Natural killer cell (primary cell): ENCODE results near the gene KBTBD7. TPM values are rescaled to one million over a fixed set of nuclear protein-coding genes. Genes with fewer than 3 reads are reported as not detected.

ENCODE experiments used
- ATAC-seq, 3 donors: fragments of 150-1000 bp in 2 of 3; fragments of 200-7000 bp in 1 of 3; cut with Tn5 transposase; 1 replicate in 1 of 3; 2 replicates in 2 of 3; pipeline ENCODE4 v1.10.0; 2021; ENCODE audit warnings: mild to moderate bottlenecking in 2 of 3, moderate library complexity in 2 of 3
- DNase-seq, 2 donors: peaks; one replicate each; pipeline versions ENCODE4 v3.0.0 to v3.0.0-alpha.2; 2013 to 2021; ENCODE audit warnings: mixed read lengths in 1 of 2
- H3K27ac ChIP-seq: one replicate; pipeline ENCODE4 v1.5.1; 2013; ENCODE audit warnings: mild to moderate bottlenecking, low read length
- H3K27me3 ChIP-seq: one replicate; pipeline ENCODE4 v1.6.1; 2013; ENCODE audit warnings: low read length; ENCODE audit not compliant: control insufficient read depth, insufficient read depth
- H3K36me3 ChIP-seq: one replicate; pipeline ENCODE4 v1.6.1; 2013; ENCODE audit warnings: low read length; ENCODE audit not compliant: control insufficient read depth, insufficient read depth
- H3K4me1 ChIP-seq: one replicate; pipeline ENCODE4 v1.6.1; 2013; ENCODE audit warnings: low read length; ENCODE audit not compliant: control insufficient read depth, insufficient read depth
- H3K4me3 ChIP-seq: one replicate; pipeline ENCODE4 v1.5.1; 2013; ENCODE audit warnings: low read length
- H3K9me3 ChIP-seq: one replicate; pipeline ENCODE4 v1.6.1; 2013; ENCODE audit warnings: low read length; ENCODE audit not compliant: control insufficient read depth, insufficient read depth
- H3K27ac Mint-ChIP-seq, 2 donors: one replicate each; pipeline ENCODE4 v1.8.0; 2022; ENCODE audit warnings: mild to moderate bottlenecking in 2 of 2, mixed read lengths in 2 of 2, moderate library complexity in 1 of 2
- H3K27me3 Mint-ChIP-seq, 2 donors: one replicate each; pipeline ENCODE4 v1.8.0; 2022; ENCODE audit warnings: low read depth in 2 of 2, mixed read lengths in 2 of 2
- H3K36me3 Mint-ChIP-seq: one replicate; pipeline ENCODE4 v1.8.0; 2022; ENCODE audit warnings: mixed read lengths
- H3K4me1 Mint-ChIP-seq, 2 donors: one replicate each; pipeline ENCODE4 v1.8.0; 2022; ENCODE audit warnings: mixed read lengths in 2 of 2
- H3K4me3 Mint-ChIP-seq: one replicate; pipeline ENCODE4 v1.8.0; 2022; ENCODE audit warnings: mild to moderate bottlenecking, moderate library complexity, mixed read lengths
- H3K9me3 Mint-ChIP-seq, 2 donors: one replicate each; pipeline ENCODE4 v1.8.0; 2022; ENCODE audit warnings: mixed read lengths in 2 of 2
- CTCF ChIP-seq: fragments of 200-600 bp; IDR thresholded peaks from one replicate; pipeline ENCODE4 v1.8.0; 2022; ENCODE audit warnings: antibody characterized with exemption
- WGBS: methylation state at CpG from one replicate; pipeline ENCODE4 v1.1.7; 2013; ENCODE audit warnings: missing lambda C conversion rate; ENCODE audit not compliant: insufficient coverage; 5-methylcytosine and 5-hydroxymethylcytosine counted together
- intact Hi-C: fragments of 100-400 bp; cut with micrococcal nuclease; formaldehyde crosslinking; loops from one replicate; pipeline ENCODE4 v1.14.2; 2022
- total RNA-seq, 4 donors: library from RNA; stranded (reverse); fragments of 120-200 nt in 1 of 4; gene quantifications; one replicate each; pipeline versions ENCODE4 v1.2.3 to v1.2.4, GENCODE V29; 2013 to 2022

Gene KBTBD7
- total RNA-seq, 3 donors from 2014 or later (not counting 1 experiment from before 2014, with no cell fraction given), result 2.1 to 4.1 (median 3.8) TPM

DNA sequence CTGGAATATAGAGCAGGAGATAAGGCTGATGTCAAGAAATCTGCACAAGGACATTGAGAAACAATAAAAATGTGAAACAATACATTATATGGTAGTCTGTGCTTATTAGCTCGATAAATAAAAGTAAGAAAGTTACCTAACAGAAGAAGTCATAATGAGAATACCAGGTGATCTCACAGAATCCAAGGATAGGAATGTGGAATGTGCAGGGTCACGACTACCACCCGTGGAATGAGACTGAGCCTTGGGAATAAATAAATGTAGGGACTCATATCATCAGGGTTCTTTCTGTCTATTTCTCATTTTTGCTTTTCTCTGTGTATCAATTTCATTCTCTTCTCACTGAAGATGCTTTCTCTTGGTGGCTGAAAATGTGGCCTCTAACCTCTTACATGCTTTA lies 26.0 kb upstream of the KBTBD7 start:
- Mint-ChIP-seq H3K4me1 (no peaks in the 10 kb centered on the region), H3K36me3 (no peaks in the 10 kb centered on the region), H3K27me3 (no peaks in the 10 kb centered on the region), H3K27ac (no peak overlapping the region), H3K4me3 (no peak overlapping the region), H3K9me3 (no peaks in the 10 kb centered on the region)
- Histone ChIP-seq H3K27me3 (no peaks in the 10 kb centered on the region), H3K36me3 (peaks cover 7% of the 10 kb centered on the region), H3K27ac (no peak overlapping the region), H3K4me3 (no peak overlapping the region), H3K9me3 (no peaks in the 10 kb centered on the region), H3K4me1 (no peaks in the 10 kb centered on the region)
- intact Hi-C loops, result no loop called here
- DNase-seq, result no peak
- no peak for TF ChIP-seq CTCF
- no peak for ATAC-seq
- WGBS, result 92% methylated on average over 3 of the region's 3 CpGs

- intact Hi-C loops, result no loop called here
- Mint-ChIP-seq H3K36me3 (no peaks in the 10 kb centered on the region), H3K4me3 (no peak overlapping the region), H3K27ac (no peak overlapping the region), H3K4me1 (no peaks in the 10 kb centered on the region), H3K27me3 (no peaks in the 10 kb centered on the region), H3K9me3 (peaks cover 0 to 2% of the 10 kb centered on the region in 2 donors)
- DNase-seq (no peak), ATAC-seq (no peak)
- Histone ChIP-seq H3K9me3 (no peaks in the 10 kb centered on the region), H3K4me1 (no peaks in the 10 kb centered on the region), H3K4me3 (no peak overlapping the region), H3K27me3 (no peaks in the 10 kb centered on the region), H3K27ac (no peak overlapping the region), H3K36me3 (peaks cover 4% of the 10 kb centered on the region)
- no peak for TF ChIP-seq CTCF
These were observed 21.8 kb upstream of the KBTBD7 start for GRCh38 chr13:41216160-41216559.

- Histone ChIP-seq H3K9me3 (no peaks in the 10 kb centered on the region), H3K27ac (no peak overlapping the region), H3K4me1 (no peaks in the 10 kb centered on the region), H3K36me3 (peaks cover 4% of the 10 kb centered on the region), H3K27me3 (no peaks in the 10 kb centered on the region), H3K4me3 (no peak overlapping the region)
- ATAC-seq (no peak), DNase-seq (no peak)
- intact Hi-C loops, result no loop called here
- no peak overlapping the region for H3K4me3 Mint-ChIP-seq
- no peak overlapping the region for H3K27ac Mint-ChIP-seq
- WGBS, result 65% methylated on average over 3 of the region's 3 CpGs
- peaks cover 2 to 6% of the 10 kb centered on the region in 2 donors for H3K9me3 Mint-ChIP-seq
- H3K36me3 Mint-ChIP-seq, result peaks cover 11% of the 10 kb centered on the region
- H3K27me3 Mint-ChIP-seq, result peaks cover 0 to 11% of the 10 kb centered on the region in 2 donors
- no peaks in the 10 kb centered on the region for H3K4me1 Mint-ChIP-seq
- no peak for TF ChIP-seq CTCF
These were observed 19.6 kb upstream of the KBTBD7 start for GRCh38 chr13:41213919-41214318.

- DNase-seq, result no peak
- no peak for TF ChIP-seq CTCF
- peaks cover 4% of the 10 kb centered on the region for H3K36me3 ChIP-seq
- no peaks in the 10 kb centered on the region for H3K9me3 ChIP-seq
- WGBS, result 98% methylated on average over 3 of the region's 3 CpGs
- no peaks in the 10 kb centered on the region for H3K4me1 ChIP-seq
- ATAC-seq, result no peak
- intact Hi-C loops, result no loop called here
- H3K36me3 Mint-ChIP-seq, result peaks cover 12% of the 10 kb centered on the region
- H3K27me3 ChIP-seq, result no peaks in the 10 kb centered on the region
- no peak overlapping the region for H3K27ac ChIP-seq
- H3K27ac Mint-ChIP-seq, result no peak overlapping the region
- peaks cover 2 to 6% of the 10 kb centered on the region in 2 donors for H3K9me3 Mint-ChIP-seq
- H3K4me3 ChIP-seq, result no peak overlapping the region
- H3K27me3 Mint-ChIP-seq, result peaks cover 0 to 11% of the 10 kb centered on the region in 2 donors
- H3K4me3 Mint-ChIP-seq, result no peak overlapping the region
- H3K4me1 Mint-ChIP-seq, result no peaks in the 10 kb centered on the region
These were observed 18.9 kb upstream of the KBTBD7 start for GRCh38 chr13:41213316-41213715.
